Lower leg skin (tissue), 3 donors: Measurements from ENCODE around the gene CACNA1H.

Experiments used
- CTCF ChIP-seq, 3 donors: fragments of 450-650 bp; IDR thresholded peaks; one replicate each; pipeline ENCODE4 v1.5.1; 2016; ENCODE audit warnings: antibody characterized with exemption in 3 of 3, mild to moderate bottlenecking in 3 of 3, moderate library complexity in 2 of 3
- POLR2A ChIP-seq, 2 donors: fragments of 450-650 bp; IDR thresholded peaks; one replicate each; pipeline ENCODE4 v1.6.1; 2016 to 2017; ENCODE audit warnings: antibody characterized with exemption in 2 of 2, mild to moderate bottlenecking in 1 of 2, moderate library complexity in 1 of 2

DNA sequence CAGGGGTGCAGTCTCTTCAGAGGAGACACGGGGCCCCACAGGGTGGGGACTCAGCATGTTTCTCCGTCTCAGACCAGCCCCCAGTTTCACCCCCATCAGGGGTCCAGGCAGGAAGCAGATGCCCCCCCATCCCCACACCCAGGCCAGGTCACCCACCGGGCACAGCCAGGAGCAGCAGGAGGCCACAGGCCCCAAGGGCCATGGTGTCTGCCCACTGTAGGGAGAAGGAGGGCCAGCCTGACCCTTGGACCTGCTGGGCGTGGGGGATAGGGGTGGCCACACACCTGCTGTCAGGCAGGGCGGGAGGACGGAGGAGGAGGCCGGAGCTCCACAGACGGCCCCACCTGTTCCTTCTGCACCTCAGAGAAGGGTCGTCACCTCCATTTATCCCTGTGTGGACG is 72.1 kb downstream of the CACNA1H start, which contains the start of gene TPSG1:
- TF ChIP-seq CTCF (IDR thresholded peaks at IDR 0.05) (no peak), POLR2A (IDR thresholded peaks at IDR 0.05) (no peak)
